ENCODE data around the gene COPB1. TPM values are rescaled to one million over a fixed set of nuclear protein-coding genes. Genes with fewer than 3 reads are reported as not detected.

The COPB1 gene
- total and polyA plus RNA-seq, 9 of the 15 experiments (the other 6 are each of a cell fraction or from before 2014, with no cell fraction given) = 64.7 to 188 (median 91.6) TPM

DNA sequence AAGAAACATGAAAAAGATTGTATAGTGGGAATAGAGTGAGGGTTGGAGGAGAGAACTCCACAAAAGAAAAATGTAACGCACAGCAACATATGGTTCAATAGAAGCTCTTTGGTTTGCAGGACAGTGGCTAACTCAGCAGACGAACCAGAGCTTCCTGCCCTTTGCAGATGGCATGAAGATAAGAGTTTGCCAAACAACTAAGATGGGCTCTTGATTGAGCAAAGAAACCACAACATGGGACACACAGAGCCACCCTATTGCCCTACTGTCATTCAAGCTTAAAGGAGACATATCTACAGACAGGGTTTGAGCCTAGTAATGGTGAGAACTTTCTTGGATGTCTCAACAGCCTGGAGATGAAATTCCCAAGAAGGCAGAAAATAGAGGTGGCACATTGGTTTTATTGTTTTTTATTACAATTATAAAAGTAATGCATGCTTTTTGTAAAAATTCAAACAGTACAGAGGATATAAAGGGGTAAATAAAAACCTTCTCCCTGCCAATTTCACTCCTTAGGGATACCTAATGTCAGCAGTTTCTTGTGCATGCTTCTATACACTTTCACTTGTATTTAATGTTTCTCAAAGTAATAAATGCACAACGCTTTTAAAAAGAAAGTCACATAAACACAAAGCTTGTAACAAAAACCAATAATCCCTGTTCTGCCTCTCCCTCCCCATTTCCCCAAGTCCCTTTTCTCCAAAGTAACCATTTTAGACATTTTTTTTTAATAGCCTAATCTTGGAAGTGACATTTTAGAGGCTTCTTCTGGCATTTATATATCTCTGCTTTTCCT lies 63.7 kb downstream of the COPB1 start (continued):
- no peak for TF ChIP-seq RERE (CRISPR knock-in tag; IDR thresholded peaks at IDR 0.05; ENCODE audit: borderline replicate concordance)
- TF ChIP-seq DNMT1 (IDR thresholded peaks at IDR 0.05) = no peak
- TF ChIP-seq, protein P1, sequence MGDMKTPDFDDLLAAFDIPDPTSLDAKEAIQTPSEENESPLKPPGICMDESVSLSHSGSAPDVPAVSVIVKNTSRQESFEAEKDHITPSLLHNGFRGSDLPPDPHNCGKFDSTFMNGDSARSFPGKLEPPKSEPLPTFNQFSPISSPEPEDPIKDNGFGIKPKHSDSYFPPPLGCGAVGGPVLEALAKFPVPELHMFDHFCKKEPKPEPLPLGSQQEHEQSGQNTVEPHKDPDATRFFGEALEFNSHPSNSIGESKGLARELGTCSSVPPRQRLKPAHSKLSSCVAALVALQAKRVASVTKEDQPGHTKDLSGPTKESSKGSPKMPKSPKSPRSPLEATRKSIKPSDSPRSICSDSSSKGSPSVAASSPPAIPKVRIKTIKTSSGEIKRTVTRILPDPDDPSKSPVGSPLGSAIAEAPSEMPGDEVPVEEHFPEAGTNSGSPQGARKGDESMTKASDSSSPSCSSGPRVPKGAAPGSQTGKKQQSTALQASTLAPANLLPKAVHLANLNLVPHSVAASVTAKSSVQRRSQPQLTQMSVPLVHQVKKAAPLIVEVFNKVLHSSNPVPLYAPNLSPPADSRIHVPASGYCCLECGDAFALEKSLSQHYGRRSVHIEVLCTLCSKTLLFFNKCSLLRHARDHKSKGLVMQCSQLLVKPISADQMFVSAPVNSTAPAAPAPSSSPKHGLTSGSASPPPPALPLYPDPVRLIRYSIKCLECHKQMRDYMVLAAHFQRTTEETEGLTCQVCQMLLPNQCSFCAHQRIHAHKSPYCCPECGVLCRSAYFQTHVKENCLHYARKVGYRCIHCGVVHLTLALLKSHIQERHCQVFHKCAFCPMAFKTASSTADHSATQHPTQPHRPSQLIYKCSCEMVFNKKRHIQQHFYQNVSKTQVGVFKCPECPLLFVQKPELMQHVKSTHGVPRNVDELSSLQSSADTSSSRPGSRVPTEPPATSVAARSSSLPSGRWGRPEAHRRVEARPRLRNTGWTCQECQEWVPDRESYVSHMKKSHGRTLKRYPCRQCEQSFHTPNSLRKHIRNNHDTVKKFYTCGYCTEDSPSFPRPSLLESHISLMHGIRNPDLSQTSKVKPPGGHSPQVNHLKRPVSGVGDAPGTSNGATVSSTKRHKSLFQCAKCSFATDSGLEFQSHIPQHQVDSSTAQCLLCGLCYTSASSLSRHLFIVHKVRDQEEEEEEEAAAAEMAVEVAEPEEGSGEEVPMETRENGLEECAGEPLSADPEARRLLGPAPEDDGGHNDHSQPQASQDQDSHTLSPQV (IDR thresholded peaks at IDR 0.05) = no peak
- no peak for TF ChIP-seq CBFB (CRISPR knock-in tag; IDR thresholded peaks at IDR 0.05)
- TF ChIP-seq SMAD4 (CRISPR knock-in tag; conservative IDR thresholded peaks at IDR 0.05) = no peak
- no peak for TF ChIP-seq TEAD2 (tag; IDR thresholded peaks at IDR 0.05)
- TF ChIP-seq SMAD2 (IDR thresholded peaks at IDR 0.05; ENCODE audit: low read depth, low read length) = no peak
- no peak for TF ChIP-seq ZNF766 (CRISPR knock-in tag; conservative IDR thresholded peaks at IDR 0.05)
- TF ChIP-seq NR2C1 (IDR thresholded peaks at IDR 0.05) = no peak
- TF ChIP-seq NR2C1 (tag; IDR thresholded peaks at IDR 0.05) = no peak
- TF ChIP-seq STAG1 (CRISPR knock-in tag; IDR thresholded peaks at IDR 0.05; ENCODE audit: borderline replicate concordance) = no peak
- TF ChIP-seq, protein P2, sequence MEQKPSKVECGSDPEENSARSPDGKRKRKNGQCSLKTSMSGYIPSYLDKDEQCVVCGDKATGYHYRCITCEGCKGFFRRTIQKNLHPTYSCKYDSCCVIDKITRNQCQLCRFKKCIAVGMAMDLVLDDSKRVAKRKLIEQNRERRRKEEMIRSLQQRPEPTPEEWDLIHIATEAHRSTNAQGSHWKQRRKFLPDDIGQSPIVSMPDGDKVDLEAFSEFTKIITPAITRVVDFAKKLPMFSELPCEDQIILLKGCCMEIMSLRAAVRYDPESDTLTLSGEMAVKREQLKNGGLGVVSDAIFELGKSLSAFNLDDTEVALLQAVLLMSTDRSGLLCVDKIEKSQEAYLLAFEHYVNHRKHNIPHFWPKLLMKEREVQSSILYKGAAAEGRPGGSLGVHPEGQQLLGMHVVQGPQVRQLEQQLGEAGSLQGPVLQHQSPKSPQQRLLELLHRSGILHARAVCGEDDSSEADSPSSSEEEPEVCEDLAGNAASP (IDR thresholded peaks at IDR 0.05) = no peak
- TF ChIP-seq LARP7 (IDR thresholded peaks at IDR 0.05) = no peak

Measured in K562 (cell line).